A549 (cell line): Measurements from ENCODE around the gene AGA. TPM values are rescaled to one million over a fixed set of nuclear protein-coding genes. Genes with fewer than 3 reads are reported as not detected.

Experiments
- ATAC-seq, 2 experiments: fragments of 200-7000 bp in 1 of 2; fragments of >200 bp in 1 of 2; cut with Nextera tagmentation in 1 of 2; cut with Tn5 transposase in 1 of 2; 3 replicates each; pipeline versions ENCODE4 v1.8.0 to v1.9.1; 2018 to 2020; ENCODE audit warnings: mild to moderate bottlenecking in 1 of 2, moderate library complexity in 1 of 2
- CTCF ChIA-PET: fragments of 300-600 bp; sonication (Branson Sonifier 250); formaldehyde crosslinking; extraction: SDS; loops from one replicate; lab custom pipeline; 2021; ENCODE audit warnings: antibody characterized with exemption, inconsistent platforms; lab: Yijun Ruan, JAX
- POLR2A ChIA-PET: fragments of 350-600 bp; formaldehyde crosslinking; extraction: SDS; loops from one replicate; lab custom pipeline; 2021; ENCODE audit warnings: antibody characterized with exemption, inconsistent platforms; lab: Yijun Ruan, JAX
- DNase-seq, 2 experiments: peaks; one replicate each; pipeline versions ENCODE4 v3.0.0 to v3.0.0-alpha.2; 2011 to 2016; ENCODE audit warnings: low read depth in 1 of 2, low spot score in 1 of 2
- FAIRE-seq: peaks from 2 replicates; lab custom pipeline; 2011; peaks lifted over from hg19 to GRCh38; lab: Jason Lieb, UNC
- H3K27ac ChIP-seq, 2 experiments: fragments of >200 bp; sonication (Bioruptor Twin); formaldehyde crosslinking; 3 replicates each; pipeline ENCODE4 v1.5.1; 2016 to 2017
- H3K4me1 ChIP-seq: fragments of >200 bp; sonication (Bioruptor Twin); formaldehyde crosslinking; 3 replicates; pipeline ENCODE4 v1.6.1; 2016
- H3K4me2 ChIP-seq: fragments of >200 bp; sonication (Bioruptor Twin); formaldehyde crosslinking; 3 replicates; pipeline ENCODE4 v1.6.1; 2016
- H3K4me3 ChIP-seq: fragments of >200 bp; sonication (Bioruptor Twin); formaldehyde crosslinking; 3 replicates; pipeline ENCODE4 v1.5.1; 2016
- H3K9me3 ChIP-seq: fragments of >200 bp; sonication (Bioruptor Twin); formaldehyde crosslinking; 3 replicates; pipeline ENCODE4 v1.6.1; 2016
- CBX2 ChIP-seq: fragments of 200-600 bp; sonication (generic); IDR thresholded peaks from 2 replicates; pipeline ENCODE4 v1.6.1; 2016; ENCODE audit warnings: low read depth, mild to moderate bottlenecking, borderline replicate concordance
- CBX8 ChIP-seq: fragments of 200-600 bp; sonication (generic); IDR thresholded peaks from 2 replicates; pipeline ENCODE4 v1.6.1; 2016
- CEBPB ChIP-seq, 2 experiments: fragments of >200 bp in 1 of 2; sonication (Bioruptor Twin) in 1 of 2; formaldehyde crosslinking in 1 of 2; IDR thresholded peaks; 2 replicates each; pipeline ENCODE4 v1.6.1; 2012 to 2016
- CHD2 ChIP-seq: fragments of 150-350 bp; IDR thresholded peaks from 2 replicates; pipeline ENCODE4 v1.6.1; 2014; ENCODE audit warnings: low read length; ENCODE audit not compliant: partially characterized antibody
- CHD4 ChIP-seq: fragments of 200-600 bp; sonication (generic); IDR thresholded peaks from 2 replicates; pipeline ENCODE4 v1.6.1; 2016; ENCODE audit warnings: antibody characterized with exemption, mild to moderate bottlenecking, borderline replicate concordance
- EHMT2 ChIP-seq: fragments of 200-600 bp; sonication (generic); IDR thresholded peaks from 2 replicates; pipeline ENCODE4 v1.6.1; 2016; ENCODE audit warnings: antibody characterized with exemption, low read depth, mild to moderate bottlenecking, moderate library complexity
- EP300 ChIP-seq, 2 experiments: fragments of >200 bp; sonication (Bioruptor Twin); formaldehyde crosslinking; IDR thresholded peaks; 2 replicates in 1 of 2; 3 replicates in 1 of 2; pipeline ENCODE4 v1.6.1; 2016 to 2017
- ESRRA ChIP-seq: fragments of 150-350 bp; IDR thresholded peaks from 2 replicates; pipeline ENCODE4 v1.6.1; 2014; ENCODE audit warnings: mild to moderate bottlenecking, low read length, borderline replicate concordance
- FOSL2 ChIP-seq, 2 experiments: fragments of 450-650 bp in 1 of 2; fragments of >200 bp in 1 of 2; sonication (Bioruptor Twin) in 1 of 2; formaldehyde crosslinking; IDR thresholded peaks; 2 replicates each; pipeline versions ENCODE4 v1.5.0 to v1.6.1; 2016 to 2020; ENCODE audit warnings: mild to moderate bottlenecking in 1 of 2, moderate library complexity in 1 of 2
- GATA3 ChIP-seq: IDR thresholded peaks from 2 replicates; pipeline ENCODE4 v1.6.1; 2012; ENCODE audit warnings: borderline replicate concordance
- HDAC2 ChIP-seq: fragments of 200-600 bp; sonication (generic); IDR thresholded peaks from 2 replicates; pipeline ENCODE4 v1.6.1; 2016
- HEYL ChIP-seq: fragments of 250-450 bp; sonication (Bioruptor Pico); IDR thresholded peaks from 2 replicates; pipeline ENCODE4 v1.8.0; 2021; ENCODE audit warnings: mild to moderate bottlenecking, moderate library complexity
- HOXA7 ChIP-seq: fragments of 250-450 bp; sonication (Bioruptor Pico); IDR thresholded peaks from 2 replicates; pipeline ENCODE4 v1.5.0; 2020; ENCODE audit warnings: mild to moderate bottlenecking, moderate library complexity
- KDM1A ChIP-seq: fragments of 200-600 bp; sonication (generic); IDR thresholded peaks from 2 replicates; pipeline ENCODE4 v1.6.1; 2016; ENCODE audit warnings: low read depth, mild to moderate bottlenecking
- KDM5A ChIP-seq: fragments of 200-600 bp; sonication (generic); IDR thresholded peaks from 2 replicates; pipeline ENCODE4 v1.6.1; 2016; ENCODE audit warnings: antibody characterized with exemption, mild to moderate bottlenecking
- MAZ ChIP-seq: fragments of 150-350 bp; IDR thresholded peaks from 2 replicates; pipeline ENCODE4 v1.6.1; 2014; ENCODE audit warnings: antibody characterized with exemption, low read depth, low read length, borderline replicate concordance
- MYC ChIP-seq: IDR thresholded peaks from 2 replicates; pipeline ENCODE4 v1.6.1; 2012; ENCODE audit warnings: mild to moderate bottlenecking, inconsistent platforms, low read length, improper control_type of control experiment, borderline replicate concordance
- NPAS2 ChIP-seq: fragments of 250-450 bp; sonication (Bioruptor Pico); IDR thresholded peaks from 2 replicates; pipeline ENCODE4 v1.8.0; 2022; ENCODE audit warnings: mild to moderate bottlenecking, moderate library complexity, borderline replicate concordance
- PHF8 ChIP-seq: fragments of 200-600 bp; sonication (generic); IDR thresholded peaks from 2 replicates; pipeline ENCODE4 v1.6.1; 2016; ENCODE audit warnings: low read depth, mild to moderate bottlenecking, antibody characterized with exemption, moderate library complexity, borderline replicate concordance
- POLR2AphosphoS2 ChIP-seq: conservative IDR thresholded peaks from 2 replicates; pipeline ENCODE4 v1.6.1; 2012; ENCODE audit warnings: low read length, improper control_type of control experiment, inconsistent platforms
- RARB ChIP-seq: fragments of 250-450 bp; sonication (Bioruptor Pico); IDR thresholded peaks from 2 replicates; pipeline ENCODE4 v1.8.0; 2021; ENCODE audit warnings: mild to moderate bottlenecking, moderate library complexity
- RNF2 ChIP-seq: fragments of 200-600 bp; sonication (generic); IDR thresholded peaks from 2 replicates; pipeline ENCODE4 v1.6.1; 2016; ENCODE audit warnings: low read depth, mild to moderate bottlenecking, antibody characterized with exemption, moderate library complexity, borderline replicate concordance
- SMC3 ChIP-seq: fragments of >200 bp; sonication (Bioruptor Twin); formaldehyde crosslinking; IDR thresholded peaks from 3 replicates; pipeline ENCODE4 v1.6.1; 2018; ENCODE audit warnings: inconsistent platforms
- SREBF2 ChIP-seq: fragments of 450-650 bp; IDR thresholded peaks from 2 replicates; pipeline ENCODE4 v1.6.1; 2014; ENCODE audit warnings: mild to moderate bottlenecking, moderate library complexity
- ZC3H11A ChIP-seq: fragments of 450-650 bp; IDR thresholded peaks from 2 replicates; pipeline ENCODE4 v1.6.1; 2014; ENCODE audit warnings: antibody characterized with exemption, mild to moderate bottlenecking
- ZFP36 ChIP-seq: fragments of 450-650 bp; IDR thresholded peaks from 2 replicates; pipeline ENCODE4 v1.6.1; 2014; ENCODE audit warnings: borderline replicate concordance; ENCODE audit not compliant: partially characterized antibody
- WGBS: methylation state at CpG from one replicate; pipeline ENCODE4 v1.1.6; 2017; ENCODE audit errors: missing lambda C conversion rate; 5-methylcytosine and 5-hydroxymethylcytosine counted together
- polyA plus RNA-seq, 4 experiments: library from polyadenylated mRNA; depleted of rRNA in 3 of 4; stranded (reverse); fragments of >200 nt; fragmentation: RNase III in 1 of 4; extraction: RNeasy Plus Mini Kit Qiagen cat#74134 plus additional on column Dnase treatment in 1 of 4; gene quantifications; 2 replicates in 3 of 4; 3 replicates in 1 of 4; pipeline ENCODE4 v1.2.3, GENCODE V29; 2011 to 2017
- TF ChIP-seq, protein P1 (sequence below): fragments of 450-650 bp; IDR thresholded peaks from 2 replicates; pipeline ENCODE4 v1.6.1; 2014; ENCODE audit warnings: antibody characterized with exemption
- TF ChIP-seq, protein P2 (sequence below): fragments of >200 bp; sonication (Bioruptor Twin); formaldehyde crosslinking; IDR thresholded peaks from 2 replicates; pipeline ENCODE4 v1.6.1; 2016
- TF ChIP-seq, protein P3 (sequence below): IDR thresholded peaks from 2 replicates; pipeline ENCODE4 v1.6.1; 2012; ENCODE audit warnings: low read depth, borderline replicate concordance
- TF ChIP-seq, protein P4 (sequence below): IDR thresholded peaks from 2 replicates; pipeline ENCODE4 v1.6.1; 2012
- TF ChIP-seq, protein P5 (sequence below): fragments of >200 bp; sonication (Bioruptor Twin); formaldehyde crosslinking; IDR thresholded peaks from 3 replicates; pipeline ENCODE4 v1.5.1; 2016

Gene AGA
- polyA plus RNA-seq, 2 of the 4 experiments (the other 2 are of a cell fraction) = 25.1 to 44.0 TPM

DNA sequence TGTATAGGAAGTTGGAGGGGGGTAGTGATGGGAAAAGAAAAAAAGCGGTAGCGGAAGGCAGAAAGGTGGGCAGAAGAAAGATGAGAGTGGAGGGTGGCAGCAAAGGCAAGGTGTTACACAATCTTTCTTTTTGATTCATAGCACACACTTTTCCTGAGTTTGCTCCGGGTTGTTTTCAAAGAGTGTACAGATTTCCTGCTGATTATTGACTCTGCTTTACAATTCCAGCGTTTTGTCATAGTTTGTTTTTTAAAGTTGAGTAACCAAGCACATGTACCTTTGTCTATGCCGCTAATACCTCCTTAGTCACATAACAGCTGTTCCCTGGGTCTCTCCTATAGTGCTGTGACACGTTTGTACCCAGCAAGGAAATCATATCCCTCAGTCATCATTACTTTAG, 50.3 kb downstream of the AGA start:
- 37% methylated on average over 6 of the region's 6 CpGs for WGBS
- FAIRE-seq (no peak), DNase-seq (no peak), ATAC-seq (no peak)
- CTCF ChIA-PET = no interaction called here
- no peak for TF ChIP-seq MAZ
- no peak for TF ChIP-seq MYC
- TF ChIP-seq CBX8 = no peak
- no peak for TF ChIP-seq HEYL (CRISPR knock-in tag)
- no peak for TF ChIP-seq SMC3
- TF ChIP-seq NPAS2 (CRISPR knock-in tag) = no peak
- TF ChIP-seq RARB (CRISPR knock-in tag) = no peak
- TF ChIP-seq GATA3 = no peak
- TF ChIP-seq KDM5A = no peak
- no peak for TF ChIP-seq CEBPB (IDR thresholded peaks at IDR 0.05)
- TF ChIP-seq, protein P1, sequence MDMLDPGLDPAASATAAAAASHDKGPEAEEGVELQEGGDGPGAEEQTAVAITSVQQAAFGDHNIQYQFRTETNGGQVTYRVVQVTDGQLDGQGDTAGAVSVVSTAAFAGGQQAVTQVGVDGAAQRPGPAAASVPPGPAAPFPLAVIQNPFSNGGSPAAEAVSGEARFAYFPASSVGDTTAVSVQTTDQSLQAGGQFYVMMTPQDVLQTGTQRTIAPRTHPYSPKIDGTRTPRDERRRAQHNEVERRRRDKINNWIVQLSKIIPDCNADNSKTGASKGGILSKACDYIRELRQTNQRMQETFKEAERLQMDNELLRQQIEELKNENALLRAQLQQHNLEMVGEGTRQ = no peak
- no peak for TF ChIP-seq CHD4
- TF ChIP-seq ZC3H11A = no peak
- TF ChIP-seq CHD2 = no peak
- H3K4me2 ChIP-seq = no peak overlapping the region
- no peak overlapping the region for H3K4me3 ChIP-seq
- no peaks in the 10 kb centered on the region for H3K4me1 ChIP-seq
- POLR2A ChIA-PET = no interaction called here
- no peak overlapping the region for H3K27ac ChIP-seq
- no peaks in the 10 kb centered on the region for H3K9me3 ChIP-seq

DNA sequence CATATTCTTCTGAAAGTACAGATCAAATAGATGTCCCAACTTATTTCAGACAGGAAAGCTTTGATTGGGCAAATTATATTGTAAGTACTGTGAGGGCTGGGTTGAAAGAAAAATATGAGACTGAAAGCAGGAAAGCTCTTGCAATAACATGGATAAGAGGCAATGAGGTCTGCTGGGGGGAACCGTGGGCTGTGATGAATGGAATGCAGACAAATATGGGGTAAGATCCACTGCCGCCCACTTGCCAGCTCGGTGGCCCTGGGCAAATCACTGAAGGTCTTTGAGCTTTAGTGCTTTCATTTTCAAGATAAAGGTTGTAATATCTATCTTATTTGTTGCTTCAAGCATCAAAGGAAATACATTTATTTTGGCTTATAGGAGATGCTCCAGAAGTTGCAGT, 51.0 kb downstream of the AGA start:
- TF ChIP-seq EHMT2 (no peak), EP300 (IDR thresholded peaks at IDR 0.05) (no peak), CBX2 (no peak), HOXA7 (CRISPR knock-in tag) (no peak), CHD4 (no peak), ZFP36 (no peak), KDM5A (no peak)
- TF ChIP-seq, protein P2, sequence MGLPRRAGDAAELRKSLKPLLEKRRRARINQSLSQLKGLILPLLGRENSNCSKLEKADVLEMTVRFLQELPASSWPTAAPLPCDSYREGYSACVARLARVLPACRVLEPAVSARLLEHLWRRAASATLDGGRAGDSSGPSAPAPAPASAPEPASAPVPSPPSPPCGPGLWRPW = no peak
- TF ChIP-seq, protein P3, sequence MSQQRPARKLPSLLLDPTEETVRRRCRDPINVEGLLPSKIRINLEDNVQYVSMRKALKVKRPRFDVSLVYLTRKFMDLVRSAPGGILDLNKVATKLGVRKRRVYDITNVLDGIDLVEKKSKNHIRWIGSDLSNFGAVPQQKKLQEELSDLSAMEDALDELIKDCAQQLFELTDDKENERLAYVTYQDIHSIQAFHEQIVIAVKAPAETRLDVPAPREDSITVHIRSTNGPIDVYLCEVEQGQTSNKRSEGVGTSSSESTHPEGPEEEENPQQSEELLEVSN = no peak
- TF ChIP-seq, all 56 proteins: peak for 0
- POLR2A ChIA-PET = no interaction called here
- Histone ChIP-seq H3K4me3 (no peak overlapping the region), H3K4me2 (no peak overlapping the region), H3K4me1 (no peaks in the 10 kb centered on the region), H3K9me3 (no peaks in the 10 kb centered on the region), H3K27ac (no peak overlapping the region)
- WGBS = 78% methylated on average over 3 of the region's 3 CpGs
- no peak for DNase-seq
- CTCF ChIA-PET = no interaction called here
- no peak for ATAC-seq
- FAIRE-seq = no peak

DNA sequence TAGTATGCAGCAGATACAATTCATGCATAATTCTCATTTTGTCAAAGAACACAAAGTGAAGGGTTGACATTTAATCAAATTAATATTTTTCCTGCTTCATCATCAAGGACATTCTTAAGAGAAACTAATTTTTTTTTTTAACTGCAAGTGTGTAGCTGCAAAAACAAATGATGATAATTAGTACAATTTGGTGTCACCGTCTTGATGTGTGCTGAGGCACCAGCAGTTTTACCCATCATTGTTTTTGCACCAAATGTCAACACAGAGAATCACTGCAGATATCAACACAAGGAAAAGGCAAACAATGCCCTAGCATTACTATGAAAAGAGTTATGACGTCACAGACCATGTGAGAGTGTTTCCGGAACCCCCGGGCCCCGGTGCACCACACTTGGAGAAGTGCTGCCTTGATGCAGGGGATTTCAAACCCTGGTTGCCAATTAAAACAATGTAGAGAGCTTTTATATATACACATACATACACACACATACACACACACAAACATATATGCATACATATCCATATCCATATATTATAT, 55.9 kb downstream of the AGA start:
- Histone ChIP-seq H3K4me3 (no peak overlapping the region), H3K4me2 (no peak overlapping the region), H3K9me3 (no peaks in the 10 kb centered on the region), H3K27ac (no peak overlapping the region), H3K4me1 (no peaks in the 10 kb centered on the region)
- CTCF ChIA-PET = interaction anchor here (0.7 kb wide), 1 partner anchor 22 kb away, joined by 3 read pairs; no protein-coding TSS in a partner anchor
- POLR2A ChIA-PET = no interaction called here
- DNase-seq (no peak), ATAC-seq (no peak), FAIRE-seq (no peak)
- WGBS = 69% methylated on average over 5 of the region's 5 CpGs
- no peak for TF ChIP-seq RNF2
- no peak for TF ChIP-seq CHD4
- TF ChIP-seq, protein P4, sequence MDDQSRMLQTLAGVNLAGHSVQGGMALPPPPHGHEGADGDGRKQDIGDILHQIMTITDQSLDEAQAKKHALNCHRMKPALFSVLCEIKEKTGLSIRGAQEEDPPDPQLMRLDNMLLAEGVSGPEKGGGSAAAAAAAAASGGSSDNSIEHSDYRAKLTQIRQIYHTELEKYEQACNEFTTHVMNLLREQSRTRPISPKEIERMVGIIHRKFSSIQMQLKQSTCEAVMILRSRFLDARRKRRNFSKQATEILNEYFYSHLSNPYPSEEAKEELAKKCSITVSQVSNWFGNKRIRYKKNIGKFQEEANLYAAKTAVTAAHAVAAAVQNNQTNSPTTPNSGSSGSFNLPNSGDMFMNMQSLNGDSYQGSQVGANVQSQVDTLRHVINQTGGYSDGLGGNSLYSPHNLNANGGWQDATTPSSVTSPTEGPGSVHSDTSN = no peak
- TF ChIP-seq, protein P5, sequence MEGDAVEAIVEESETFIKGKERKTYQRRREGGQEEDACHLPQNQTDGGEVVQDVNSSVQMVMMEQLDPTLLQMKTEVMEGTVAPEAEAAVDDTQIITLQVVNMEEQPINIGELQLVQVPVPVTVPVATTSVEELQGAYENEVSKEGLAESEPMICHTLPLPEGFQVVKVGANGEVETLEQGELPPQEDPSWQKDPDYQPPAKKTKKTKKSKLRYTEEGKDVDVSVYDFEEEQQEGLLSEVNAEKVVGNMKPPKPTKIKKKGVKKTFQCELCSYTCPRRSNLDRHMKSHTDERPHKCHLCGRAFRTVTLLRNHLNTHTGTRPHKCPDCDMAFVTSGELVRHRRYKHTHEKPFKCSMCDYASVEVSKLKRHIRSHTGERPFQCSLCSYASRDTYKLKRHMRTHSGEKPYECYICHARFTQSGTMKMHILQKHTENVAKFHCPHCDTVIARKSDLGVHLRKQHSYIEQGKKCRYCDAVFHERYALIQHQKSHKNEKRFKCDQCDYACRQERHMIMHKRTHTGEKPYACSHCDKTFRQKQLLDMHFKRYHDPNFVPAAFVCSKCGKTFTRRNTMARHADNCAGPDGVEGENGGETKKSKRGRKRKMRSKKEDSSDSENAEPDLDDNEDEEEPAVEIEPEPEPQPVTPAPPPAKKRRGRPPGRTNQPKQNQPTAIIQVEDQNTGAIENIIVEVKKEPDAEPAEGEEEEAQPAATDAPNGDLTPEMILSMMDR = no peak
- TF ChIP-seq FOSL2 (IDR thresholded peaks at IDR 0.05) = no peak
- TF ChIP-seq FOSL2 (CRISPR knock-in tag; IDR thresholded peaks at IDR 0.05) = no peak
- no peak for TF ChIP-seq HDAC2
- TF ChIP-seq POLR2AphosphoS2 = no peak
- TF ChIP-seq PHF8 = no peak
- TF ChIP-seq EP300 (IDR thresholded peaks at IDR 0.05) = no peak
- TF ChIP-seq SMC3 = no peak
- TF ChIP-seq ESRRA = no peak
- no peak for TF ChIP-seq KDM1A
- TF ChIP-seq SREBF2 = no peak
